GM12873 (cell line): Measurements from ENCODE around the gene ACOXL.

ENCODE experiments used
- TF ChIP-seq, protein P1 (sequence below): IDR thresholded peaks from 2 replicates; pipeline ENCODE4 v1.5.1; 2012; ENCODE audit warnings: low read depth, mild to moderate bottlenecking, moderate library complexity, low read length, control low read depth; ENCODE audit not compliant: insufficient read depth; ENCODE audit errors: missing control alignments

The ACOXL gene

DNA sequence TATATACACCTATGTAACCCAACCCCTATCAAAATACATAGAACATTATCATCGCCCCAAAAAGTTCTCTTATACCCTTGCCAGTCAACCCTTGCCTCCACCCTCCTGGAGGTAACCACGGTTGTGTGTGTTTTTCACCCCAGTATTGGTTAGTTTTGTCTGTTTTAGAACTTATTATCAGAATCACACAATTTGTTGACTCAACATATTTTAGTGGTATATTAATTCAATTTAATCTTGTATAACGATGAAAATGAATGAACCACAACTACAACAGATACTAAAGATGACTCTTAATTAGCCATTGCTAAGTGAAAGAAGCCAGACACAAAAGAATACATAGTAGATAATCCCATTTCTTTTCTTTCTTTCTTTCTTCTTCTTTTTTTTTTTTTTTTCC lies 19.3 kb downstream of the ACOXL start:
- TF ChIP-seq, protein P1, sequence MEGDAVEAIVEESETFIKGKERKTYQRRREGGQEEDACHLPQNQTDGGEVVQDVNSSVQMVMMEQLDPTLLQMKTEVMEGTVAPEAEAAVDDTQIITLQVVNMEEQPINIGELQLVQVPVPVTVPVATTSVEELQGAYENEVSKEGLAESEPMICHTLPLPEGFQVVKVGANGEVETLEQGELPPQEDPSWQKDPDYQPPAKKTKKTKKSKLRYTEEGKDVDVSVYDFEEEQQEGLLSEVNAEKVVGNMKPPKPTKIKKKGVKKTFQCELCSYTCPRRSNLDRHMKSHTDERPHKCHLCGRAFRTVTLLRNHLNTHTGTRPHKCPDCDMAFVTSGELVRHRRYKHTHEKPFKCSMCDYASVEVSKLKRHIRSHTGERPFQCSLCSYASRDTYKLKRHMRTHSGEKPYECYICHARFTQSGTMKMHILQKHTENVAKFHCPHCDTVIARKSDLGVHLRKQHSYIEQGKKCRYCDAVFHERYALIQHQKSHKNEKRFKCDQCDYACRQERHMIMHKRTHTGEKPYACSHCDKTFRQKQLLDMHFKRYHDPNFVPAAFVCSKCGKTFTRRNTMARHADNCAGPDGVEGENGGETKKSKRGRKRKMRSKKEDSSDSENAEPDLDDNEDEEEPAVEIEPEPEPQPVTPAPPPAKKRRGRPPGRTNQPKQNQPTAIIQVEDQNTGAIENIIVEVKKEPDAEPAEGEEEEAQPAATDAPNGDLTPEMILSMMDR = no peak

DNA sequence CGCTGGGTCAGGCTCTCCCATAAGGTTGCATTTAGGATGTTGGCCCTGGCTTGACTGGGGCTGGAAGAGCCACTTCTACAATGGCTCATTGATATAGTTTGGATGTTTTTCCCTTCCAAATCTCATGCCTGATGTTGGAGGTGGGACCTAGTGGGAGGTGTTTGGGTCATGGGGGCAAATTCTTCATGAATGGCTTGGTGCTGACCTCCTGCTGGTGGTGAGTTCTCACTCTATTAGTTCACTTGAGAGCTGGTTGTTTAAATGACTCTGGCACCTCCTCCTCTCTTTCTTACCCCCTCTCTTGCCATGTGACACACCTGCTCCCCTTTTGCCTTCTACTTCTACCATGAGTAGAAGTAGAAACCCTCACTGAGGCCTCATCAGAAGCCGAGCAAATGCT lies 20.5 kb downstream of the ACOXL start:
- TF ChIP-seq, protein P1 = no peak

DNA sequence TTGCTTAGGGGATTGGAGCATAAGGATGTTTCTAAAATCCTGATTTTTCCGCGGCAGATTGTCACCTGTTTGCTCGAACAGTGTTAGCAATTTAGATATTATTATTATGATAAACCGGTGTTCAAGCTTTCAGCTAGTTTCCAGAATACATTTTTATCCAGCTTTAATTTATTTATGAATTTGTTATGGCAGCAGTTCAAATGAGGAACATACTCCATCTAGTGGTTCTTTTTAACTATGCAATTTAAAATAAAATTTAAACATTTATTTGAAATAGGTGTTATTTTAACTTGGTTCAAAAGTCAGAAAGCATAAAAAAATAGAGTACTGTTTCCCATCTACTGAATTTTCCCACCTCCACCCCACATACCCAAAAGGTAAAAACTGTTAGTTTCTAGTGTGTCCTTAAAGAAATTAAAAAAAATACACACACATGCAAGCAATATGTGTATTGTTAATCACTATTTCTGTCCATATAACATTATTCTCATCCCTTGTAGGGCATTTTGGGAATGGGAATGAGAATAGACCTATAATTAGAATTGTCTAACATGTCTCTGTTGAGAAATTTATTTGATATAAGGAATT lies 23.2 kb downstream of the ACOXL start:
- TF ChIP-seq, protein P1 = peak; percentile 36

DNA sequence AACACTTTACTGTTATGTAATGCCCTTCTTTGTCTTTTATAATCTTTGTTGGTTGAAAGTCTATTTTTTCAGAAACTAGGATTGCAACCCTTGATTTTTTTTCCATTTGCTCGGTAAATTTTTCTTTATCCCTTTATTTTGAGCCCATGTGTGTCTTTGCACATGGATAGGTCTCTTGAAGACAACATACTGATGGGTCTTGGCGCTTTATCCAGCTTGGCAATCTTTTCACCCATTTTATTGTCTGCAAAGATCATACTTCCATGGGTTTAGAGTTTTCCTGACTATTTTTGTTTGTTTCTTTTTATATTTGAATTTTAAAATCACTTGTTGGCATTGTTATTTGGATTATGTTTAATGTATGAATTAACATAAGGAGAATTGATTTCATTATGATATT lies 27.0 kb downstream of the ACOXL start:
- TF ChIP-seq, protein P1 = no peak

DNA sequence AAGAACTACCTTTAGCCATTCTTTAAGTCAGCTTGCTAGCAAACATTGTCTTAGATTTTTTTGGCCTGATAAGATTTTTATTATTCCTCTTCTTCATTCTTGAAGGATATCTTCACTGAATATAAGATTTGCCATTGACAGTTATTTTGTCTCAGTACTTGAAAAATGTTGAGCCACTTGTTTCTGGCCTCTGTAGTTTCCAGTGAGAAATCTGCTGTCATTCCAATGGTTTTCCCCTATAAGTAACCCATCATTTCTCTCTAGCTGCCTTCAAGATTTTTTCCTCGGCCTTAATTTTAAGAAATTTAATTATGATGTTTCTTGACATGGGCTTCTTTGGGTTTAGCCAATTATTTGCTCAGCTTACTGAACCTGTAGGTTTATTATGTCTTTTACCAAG lies 32.6 kb downstream of the ACOXL start:
- TF ChIP-seq, protein P1 = no peak

DNA sequence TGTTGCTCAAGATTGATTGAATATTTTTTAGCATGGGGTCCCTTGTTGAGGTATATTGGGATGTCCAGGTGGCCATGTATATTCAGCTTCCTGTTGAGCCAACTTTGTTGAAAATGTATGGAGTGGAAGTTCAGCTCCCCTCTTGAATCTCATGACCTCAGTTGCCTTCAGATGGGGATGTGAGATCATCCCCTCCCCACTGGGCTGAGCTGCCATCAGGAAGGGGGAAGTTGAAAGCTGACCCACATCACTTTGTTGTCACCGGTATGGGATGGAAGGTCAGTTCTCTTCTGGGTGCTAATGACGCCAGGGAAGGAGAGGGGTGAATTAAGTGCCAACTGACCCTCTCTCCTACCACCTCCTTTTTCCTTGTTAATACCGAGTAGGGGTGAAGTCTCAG lies 33.9 kb downstream of the ACOXL start:
- TF ChIP-seq, protein P1 = no peak

DNA sequence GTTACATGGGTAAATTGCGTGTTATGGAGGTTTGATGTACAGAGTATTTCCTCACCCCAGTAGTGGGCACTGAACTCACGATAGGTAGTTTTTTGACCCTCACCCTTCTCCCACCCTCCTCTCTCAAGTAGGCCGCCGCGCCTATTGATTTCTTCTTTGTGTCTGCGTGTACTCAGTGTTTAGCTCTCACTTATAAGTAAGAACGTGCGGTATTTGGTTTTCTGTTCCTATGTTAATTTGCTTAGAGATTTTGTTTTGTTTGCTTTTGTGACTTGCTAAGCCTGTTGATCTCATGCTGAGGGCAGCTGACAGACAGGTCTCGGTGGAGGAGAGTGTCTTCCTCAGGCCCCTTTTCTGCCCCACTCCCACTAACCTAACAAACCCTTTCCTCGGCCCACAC lies 36.2 kb downstream of the ACOXL start:
- TF ChIP-seq, protein P1 = no peak
